ENCODE measurements around the gene SERP2.
A peak's percentile ranks its signal among the peaks of the same experiment; 100 is the strongest.

SERP2 gene

GRCh38 chr13:44407379-44407778 is 33.8 kb downstream of the SERP2 start:
- no peak overlapping the region for H3K4me3 ChIP-seq (ENCODE audit: low read length)
- no peak for DNase-seq (ENCODE audit: low read depth)
- TF ChIP-seq CTCF (IDR thresholded peaks at IDR 0.05; ENCODE audit: insufficient read depth, low read depth, low read length, missing control alignments), result no peak

- no peak for TF ChIP-seq CTCF (IDR thresholded peaks at IDR 0.05; ENCODE audit: insufficient read depth, low read depth, low read length, missing control alignments)
- DNase-seq (ENCODE audit: low read depth), result peak; percentile 52
- H3K4me3 ChIP-seq (ENCODE audit: low read length), result no peak overlapping the region
Measured at GRCh38 chr13:44407891-44408290, 34.3 kb downstream of the SERP2 start.

- DNase-seq (ENCODE audit: low read depth), result no peak
- H3K4me3 ChIP-seq (ENCODE audit: low read length), result no peak overlapping the region
- TF ChIP-seq CTCF (IDR thresholded peaks at IDR 0.05; ENCODE audit: insufficient read depth, low read depth, low read length, missing control alignments), result no peak
Measured at GRCh38 chr13:44409595-44409994, 36.0 kb downstream of the SERP2 start.

DNA sequence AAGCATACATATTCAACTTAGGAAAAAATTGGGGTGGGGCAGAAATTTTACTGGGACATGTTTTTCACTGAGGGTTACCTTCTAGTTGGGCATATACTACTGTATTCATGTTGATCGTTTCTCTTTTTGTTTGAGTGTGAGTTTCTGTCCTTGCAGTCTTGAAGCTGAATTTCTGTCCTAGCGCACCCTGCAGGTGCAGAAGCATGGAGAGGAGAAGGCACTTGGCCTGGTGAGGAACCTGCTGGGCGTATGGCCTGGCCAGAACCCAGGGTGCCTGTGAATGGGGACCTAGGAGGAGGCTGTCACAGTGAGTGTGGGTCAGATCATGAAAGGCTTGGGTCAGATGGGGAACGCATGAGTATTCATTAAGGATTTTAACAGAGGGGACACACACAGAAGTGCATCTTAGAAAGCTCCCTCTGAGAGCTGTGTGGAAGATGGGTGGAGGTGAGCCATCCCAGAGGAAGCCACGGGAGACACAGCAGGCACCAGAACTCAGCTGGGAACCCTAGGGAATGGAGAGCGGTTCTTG is 36.8 kb downstream of the SERP2 start:
- DNase-seq (ENCODE audit: low read depth), result no peak
- H3K4me3 ChIP-seq (ENCODE audit: low read length), result no peak overlapping the region
- TF ChIP-seq CTCF (IDR thresholded peaks at IDR 0.05; ENCODE audit: insufficient read depth, low read depth, low read length, missing control alignments), result no peak

- no peak for DNase-seq (ENCODE audit: low read depth)
- no peak for TF ChIP-seq CTCF (IDR thresholded peaks at IDR 0.05; ENCODE audit: insufficient read depth, low read depth, low read length, missing control alignments)
Measured at GRCh38 chr13:44411841-44412240, 38.2 kb downstream of the SERP2 start.

GRCh38 chr13:44412346-44412935 is 38.8 kb downstream of the SERP2 start:
- H3K4me3 ChIP-seq (ENCODE audit: low read length), result no peak overlapping the region
- TF ChIP-seq CTCF (IDR thresholded peaks at IDR 0.05; ENCODE audit: insufficient read depth, low read depth, low read length, missing control alignments), result no peak

More at GRCh38 chr13:44411841-44412240, 38.2 kb downstream of the SERP2 start:
- no peak overlapping the region for H3K4me3 ChIP-seq (ENCODE audit: low read length)

DNA sequence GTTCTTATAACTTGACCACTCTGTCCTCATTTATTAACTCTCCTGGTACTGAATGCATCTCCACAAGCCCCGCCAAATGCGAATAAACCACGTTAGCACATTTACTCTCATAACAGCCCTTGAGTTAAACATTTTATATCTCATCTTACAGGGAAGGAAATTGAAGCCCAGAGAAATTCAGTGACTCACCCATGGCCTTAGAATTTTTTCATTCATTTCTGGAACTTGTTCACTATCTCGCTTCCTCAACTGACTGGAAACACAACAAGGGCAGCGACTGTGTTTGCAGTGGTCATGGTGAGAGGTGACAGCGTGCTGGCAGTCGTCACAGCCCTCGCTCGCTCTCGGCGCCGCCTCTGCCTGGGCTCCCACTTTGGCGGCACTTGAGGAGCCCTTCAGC is 39.5 kb downstream of the SERP2 start:
- DNase-seq (ENCODE audit: low read depth), result no peak

More at GRCh38 chr13:44412346-44412935, 38.8 kb downstream of the SERP2 start:
- DNase-seq (ENCODE audit: low read depth), result no peak

More for the DNA sequence above, 39.5 kb downstream of the SERP2 start:
- TF ChIP-seq CTCF (IDR thresholded peaks at IDR 0.05; ENCODE audit: insufficient read depth, low read depth, low read length, missing control alignments), result no peak
- no peak overlapping the region for H3K4me3 ChIP-seq (ENCODE audit: low read length)
